ENCODE data around the gene MVB12B. TPM values are rescaled to one million over a fixed set of nuclear protein-coding genes. Genes with fewer than 3 reads are reported as not detected.

Gene MVB12B
- polyA plus RNA-seq, 3 donors, result 1.9 to 6.2 (median 4.7) TPM

DNA sequence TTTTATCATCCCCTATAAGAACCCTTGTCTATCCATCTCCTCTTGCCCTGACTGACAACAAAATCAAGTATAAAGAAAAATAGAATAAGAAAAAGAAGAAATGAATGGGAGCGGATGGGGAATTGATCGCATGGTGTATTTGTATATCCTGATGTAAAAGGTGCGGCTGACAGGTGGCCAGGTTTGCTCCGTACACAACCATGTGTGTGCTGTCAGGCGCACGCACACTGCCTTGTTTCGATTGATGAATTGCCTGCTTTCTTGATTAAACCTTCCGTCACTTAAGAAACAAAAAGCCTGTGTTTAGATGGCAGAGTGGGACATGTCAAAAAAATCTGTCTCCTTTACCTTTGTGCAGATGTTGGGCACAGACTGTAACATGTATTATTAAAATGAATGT lies 102.6 kb downstream of the MVB12B start:
- no peak overlapping the region for H3K27ac ChIP-seq (ENCODE audit: low read depth, low read length)
- WGBS, 3 donors, result 87 to 98% (median 97%) methylated on average over 8 of the region's 8 CpGs

DNA sequence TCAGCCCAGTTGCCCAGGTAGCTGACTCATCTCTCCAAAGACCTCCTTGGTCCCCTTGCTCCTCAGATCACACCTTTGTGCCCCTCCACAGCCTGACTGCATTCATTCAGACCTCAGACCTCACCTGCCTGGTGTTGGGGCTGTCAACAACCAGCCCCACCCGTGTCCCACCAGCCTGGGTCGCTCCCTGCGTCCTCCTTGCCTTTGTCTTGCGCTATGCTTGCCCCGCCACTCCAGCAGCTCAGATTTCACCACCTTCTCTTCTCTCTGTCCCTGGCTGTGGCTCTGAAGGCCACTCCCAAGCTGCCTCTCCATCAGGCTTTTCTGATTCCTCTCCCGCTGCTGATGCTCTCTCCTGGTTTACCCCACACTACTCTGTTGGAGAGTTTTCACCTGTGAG lies 103.5 kb downstream of the MVB12B start:
- WGBS, 3 donors, result 79 to 92% (median 86%) methylated on average over 6 of the region's 6 CpGs
- H3K27ac ChIP-seq (ENCODE audit: low read depth, low read length), result no peak overlapping the region

DNA sequence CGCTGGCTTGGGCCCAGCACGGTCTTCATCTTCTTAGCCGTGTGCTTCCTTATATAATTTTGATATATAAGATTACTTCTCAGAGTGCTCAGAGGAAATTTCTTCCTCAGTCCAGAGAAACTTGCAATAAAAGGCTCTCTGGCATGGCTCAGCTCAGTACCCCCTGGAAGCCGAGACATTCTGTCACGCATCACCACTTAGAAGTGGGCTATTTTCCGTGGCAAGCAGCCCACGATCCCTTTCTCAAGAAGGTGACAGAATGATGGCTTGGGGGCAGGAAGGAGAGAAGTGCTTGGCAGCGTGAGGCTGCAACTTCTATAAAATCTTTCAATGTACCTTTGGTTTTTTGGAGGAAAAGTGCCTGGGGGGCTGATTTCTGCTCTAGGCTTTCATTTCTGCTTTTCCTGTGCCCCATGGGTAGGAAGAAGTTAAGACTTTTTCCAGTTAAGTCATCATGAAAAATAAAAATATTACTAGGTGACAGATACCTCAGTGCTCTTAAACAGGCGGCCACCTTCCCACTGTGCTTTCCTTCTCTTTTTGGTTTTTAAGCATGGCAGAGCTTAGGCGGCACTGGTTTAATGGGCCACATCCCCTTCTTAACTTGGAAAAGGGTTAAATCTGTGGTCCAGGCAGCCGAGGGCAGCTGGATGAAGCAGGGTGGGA lies 104.6 kb downstream of the MVB12B start:
- H3K27ac ChIP-seq (ENCODE audit: low read depth, low read length), result no peak overlapping the region

DNA sequence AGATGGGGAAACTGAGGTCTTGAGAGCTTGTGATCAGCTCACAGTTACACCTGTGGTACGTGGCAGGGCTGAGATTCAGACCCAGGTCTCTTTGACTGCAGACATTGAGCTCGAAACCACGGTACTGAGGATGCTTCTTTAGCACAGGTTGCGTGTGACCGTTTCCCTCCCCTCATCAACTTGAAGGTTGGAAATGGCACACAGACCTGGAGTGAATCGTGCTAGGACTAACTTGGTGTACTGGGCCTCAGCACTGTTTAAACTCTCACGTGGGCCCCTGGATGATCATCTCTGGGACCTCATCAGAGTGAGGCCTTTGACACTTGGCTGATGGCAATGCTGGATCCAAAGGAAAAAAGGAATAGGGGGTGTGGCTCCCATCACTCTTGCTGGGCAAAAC lies 106.0 kb downstream of the MVB12B start:
- 89 to 96% (median 92%) methylated on average over 7 of the region's 7 CpGs for WGBS, 3 donors

More for the DNA sequence above, 104.6 kb downstream of the MVB12B start:
- 72 to 87% (median 79%) methylated on average over 11 of the region's 11 CpGs for WGBS, 3 donors

DNA sequence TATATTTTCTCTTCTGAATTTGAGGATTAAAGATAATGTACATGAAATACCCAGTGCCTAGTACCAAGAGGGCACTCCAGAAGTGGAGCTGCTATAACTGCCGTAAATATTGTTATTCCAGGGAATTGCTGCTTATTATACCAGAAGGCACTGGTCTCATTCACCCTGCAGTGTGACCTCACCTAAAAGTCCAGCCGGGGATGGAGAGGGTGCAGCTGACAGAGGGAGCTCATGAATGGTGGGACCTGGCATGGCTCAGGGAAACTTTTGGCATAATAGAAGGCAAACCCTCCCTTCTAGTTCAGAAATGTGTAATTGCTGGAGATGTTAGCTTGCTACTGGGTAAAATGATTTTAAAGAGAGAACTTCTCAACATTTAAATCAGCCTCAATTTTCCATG lies 108.5 kb downstream of the MVB12B start:
- no peak overlapping the region for H3K27ac ChIP-seq (ENCODE audit: low read depth, low read length)
- 50 to 96% (median 88%) methylated on average over 2 of the region's 2 CpGs for WGBS, 3 donors

More for the DNA sequence above, 106.0 kb downstream of the MVB12B start:
- no peak overlapping the region for H3K27ac ChIP-seq (ENCODE audit: low read depth, low read length)

DNA sequence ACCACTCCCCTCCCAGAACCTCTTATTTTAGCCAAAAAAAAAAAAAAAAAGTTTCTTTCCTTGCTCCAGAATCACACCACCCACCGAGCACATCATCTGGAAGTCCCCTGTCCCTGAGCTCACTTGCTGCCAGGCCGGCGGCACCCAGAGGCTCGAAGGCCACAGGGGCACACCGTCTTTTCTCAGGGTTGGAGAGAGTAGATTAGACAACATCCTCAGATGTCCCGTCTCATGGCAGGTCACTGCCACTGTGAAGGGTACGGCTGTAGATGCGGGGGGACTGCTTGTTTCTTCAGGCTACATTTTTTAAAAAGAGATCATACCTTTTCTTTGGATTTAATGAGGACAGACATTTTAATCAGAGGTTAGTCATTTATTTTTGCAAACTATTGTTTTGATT lies 109.0 kb downstream of the MVB12B start:
- 89 to 95% (median 91%) methylated on average over 8 of the region's 8 CpGs for WGBS, 3 donors
- no peak overlapping the region for H3K27ac ChIP-seq (ENCODE audit: low read depth, low read length)

DNA sequence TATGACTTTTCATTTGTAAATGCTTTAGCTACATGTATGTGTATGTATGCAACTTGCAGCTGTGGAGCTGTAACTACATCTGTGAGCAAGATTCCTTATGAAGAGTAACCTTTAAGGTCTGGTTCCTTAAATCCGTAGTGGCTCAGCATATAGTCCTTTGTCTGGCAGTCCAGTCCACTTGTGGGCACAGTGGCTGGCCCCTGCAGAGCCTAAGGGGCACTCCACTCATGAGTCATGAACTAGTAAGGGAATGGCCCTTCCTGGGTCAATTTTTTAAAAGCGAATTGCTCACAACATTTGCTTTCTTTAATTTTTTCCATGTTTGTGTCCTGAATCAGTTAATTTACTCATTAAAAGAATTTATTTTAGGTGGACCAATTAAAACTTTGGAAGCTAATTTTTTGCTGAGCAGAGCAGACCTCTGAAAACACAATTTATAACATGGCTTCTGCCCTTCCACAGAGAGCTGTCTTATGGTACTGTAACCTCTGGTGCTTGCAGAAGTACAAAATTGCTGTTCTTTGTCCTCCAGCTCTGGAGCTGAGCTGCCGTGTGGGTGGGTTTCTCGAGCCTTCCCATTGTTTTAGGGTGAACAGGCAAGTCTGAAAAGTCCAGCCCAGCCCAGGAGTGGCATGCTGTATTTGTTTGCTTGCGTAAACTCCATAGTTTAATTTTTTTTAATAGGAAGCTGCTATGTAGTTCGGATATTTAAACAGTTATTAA lies 110.1 kb downstream of the MVB12B start:
- H3K27ac ChIP-seq (ENCODE audit: low read depth, low read length), result no peak overlapping the region
- 85 to 88% (median 86%) methylated on average over 6 of the region's 6 CpGs for WGBS, 3 donors

DNA sequence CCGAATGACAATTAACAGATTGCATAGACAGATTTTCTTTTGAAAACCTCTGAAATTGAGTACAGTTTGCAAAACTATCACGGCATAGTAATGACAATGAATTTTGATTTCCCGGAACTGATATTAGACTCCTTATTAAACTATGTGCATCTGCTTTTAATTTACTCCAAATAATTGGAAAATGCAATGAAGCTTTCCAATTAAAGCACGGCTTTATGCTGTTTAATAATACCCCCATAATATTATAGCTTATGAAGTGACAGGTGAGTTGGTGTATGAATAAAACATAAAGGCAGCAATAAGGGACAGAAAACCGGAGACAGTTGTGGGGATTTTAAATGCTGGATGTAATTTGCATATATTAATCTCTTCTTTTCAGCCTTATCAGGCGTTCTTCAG lies 110.6 kb downstream of the MVB12B start:
- no peak overlapping the region for H3K27ac ChIP-seq (ENCODE audit: low read depth, low read length)
- 93 to 95% (median 95%) methylated on average over 6 of the region's 6 CpGs for WGBS, 3 donors

DNA sequence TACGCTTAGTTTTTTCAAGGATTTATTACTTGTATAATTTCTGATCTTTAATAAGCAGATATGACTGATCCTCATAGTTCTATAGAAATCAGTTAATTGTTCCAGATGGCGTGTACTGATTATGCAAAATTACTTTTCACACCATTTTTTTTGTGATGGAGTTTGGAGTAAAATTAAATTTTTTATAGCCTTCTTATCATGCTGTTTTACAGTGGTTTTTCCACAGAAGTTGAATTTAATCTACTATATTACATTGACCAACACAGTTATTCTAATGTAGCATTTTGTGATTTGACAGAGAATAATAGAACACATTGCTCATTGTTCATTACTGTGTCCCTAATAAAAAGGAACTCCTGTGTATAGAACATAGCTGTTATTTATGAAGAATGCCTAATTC lies 111.1 kb downstream of the MVB12B start:
- no peak overlapping the region for H3K27ac ChIP-seq (ENCODE audit: low read depth, low read length)
- 95 to 99% (median 97%) methylated on average over 2 of the region's 2 CpGs for WGBS, 3 donors

DNA sequence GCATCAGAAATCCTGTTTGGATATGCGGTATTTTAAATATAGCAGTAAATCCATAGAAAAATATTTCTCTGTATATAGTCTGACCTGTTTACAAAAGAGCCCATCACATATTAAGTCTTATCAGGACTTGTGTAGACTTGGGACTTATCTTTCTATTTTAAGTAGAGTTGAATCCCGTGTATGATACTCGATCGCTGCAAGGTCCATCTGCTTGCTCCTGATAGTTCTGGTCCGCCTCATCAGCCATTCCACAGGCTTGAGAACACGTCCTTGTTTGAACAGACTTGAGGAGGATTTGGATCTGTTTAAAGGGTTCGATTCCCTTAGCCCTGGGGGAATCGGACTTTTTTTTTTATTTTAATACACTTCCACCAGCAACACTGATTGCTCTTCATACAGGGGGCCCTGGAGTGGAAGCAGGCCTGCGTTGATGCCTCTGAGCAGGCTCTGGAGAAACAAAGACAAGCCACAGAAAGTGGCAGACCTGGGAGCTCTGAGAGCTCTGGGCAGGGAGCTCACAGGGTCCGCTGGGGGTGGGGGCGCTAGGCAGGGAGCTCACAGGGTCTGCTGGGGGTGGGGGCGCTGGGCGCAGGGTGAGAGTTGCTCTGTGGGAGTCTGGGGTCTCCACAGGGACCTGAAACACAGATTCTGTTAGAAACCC lies 112.2 kb downstream of the MVB12B start:
- H3K27ac ChIP-seq (ENCODE audit: low read depth, low read length), result no peak overlapping the region
- 90 to 94% (median 94%) methylated on average over 13 of the region's 13 CpGs for WGBS, 3 donors

DNA sequence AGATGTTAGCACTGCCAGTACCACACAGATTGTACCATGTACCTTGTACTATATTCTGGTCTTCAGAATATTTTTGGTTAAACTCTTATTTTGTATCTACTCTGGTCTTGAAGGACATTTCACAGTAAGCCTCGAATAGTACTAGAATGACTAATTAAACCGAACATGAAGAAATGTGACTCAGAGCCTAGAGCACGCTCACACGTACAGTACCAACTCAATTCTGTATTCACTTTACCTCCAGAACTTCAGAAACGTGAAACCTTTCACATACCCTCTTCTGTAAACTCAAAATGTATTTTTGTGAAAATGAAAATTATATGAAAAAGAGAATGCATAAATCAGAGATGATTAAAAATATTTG lies 112.8 kb downstream of the MVB12B start:
- WGBS, 3 donors, result 87 to 90% (median 88%) methylated on average over 5 of the region's 5 CpGs
- H3K27ac ChIP-seq (ENCODE audit: low read depth, low read length), result no peak overlapping the region

DNA sequence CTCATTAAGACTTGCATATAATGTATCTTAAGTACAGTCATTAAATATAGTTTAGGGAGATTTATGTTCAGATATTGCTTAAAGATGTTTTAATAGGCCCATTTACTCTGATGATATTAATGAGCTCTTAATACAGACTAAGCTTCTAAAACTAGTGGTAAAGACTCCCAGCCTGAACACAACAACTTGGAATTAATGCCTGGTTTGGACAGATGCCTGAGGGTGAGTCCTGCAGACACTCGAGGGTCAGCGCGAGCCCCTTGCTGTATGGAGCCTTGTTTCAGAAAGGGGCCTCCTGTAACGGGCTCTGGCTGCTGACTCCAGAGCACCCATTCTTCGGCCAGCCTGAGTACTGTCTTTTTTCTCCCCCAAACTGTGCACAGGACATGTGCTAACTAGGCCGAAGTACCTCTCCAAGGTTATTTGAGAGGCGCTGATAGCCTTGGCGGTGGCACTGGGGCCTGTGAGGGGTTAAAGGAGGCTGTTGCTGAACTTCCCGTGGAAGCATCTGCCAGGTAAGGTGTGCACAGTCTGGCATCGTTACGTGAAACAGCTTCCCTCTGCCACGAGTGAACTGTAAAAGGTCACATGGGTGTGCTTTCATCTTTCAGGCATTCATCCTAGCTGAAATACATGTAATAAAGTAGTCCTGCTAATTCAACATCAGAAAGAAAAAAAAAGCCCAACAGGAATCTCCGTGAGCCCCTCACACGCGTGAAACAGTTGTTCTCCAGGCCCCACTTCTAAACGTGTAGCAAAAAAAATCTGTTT lies 113.4 kb downstream of the MVB12B start:
- no peak overlapping the region for H3K27ac ChIP-seq (ENCODE audit: low read depth, low read length)
- 79 to 86% (median 84%) methylated on average over 16 of the region's 16 CpGs for WGBS, 3 donors

DNA sequence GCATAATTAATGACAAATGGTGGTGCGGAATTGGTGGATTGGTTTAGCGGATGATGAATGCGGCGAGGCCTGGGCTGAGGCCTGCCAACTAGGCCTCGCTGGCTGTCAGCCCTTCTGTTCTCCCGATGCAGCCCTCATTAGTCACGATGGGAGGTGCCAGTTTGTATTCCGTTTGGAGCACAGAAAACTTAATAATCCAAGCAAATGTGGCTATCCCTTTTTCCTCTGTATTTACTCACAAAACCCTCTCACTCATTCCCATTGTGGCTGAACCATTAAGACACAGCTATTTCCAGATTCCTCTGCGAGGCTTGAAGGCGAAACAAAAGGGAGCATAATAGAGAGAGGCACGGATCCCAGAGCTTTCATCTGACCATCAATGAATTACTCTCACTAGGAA lies 114.3 kb downstream of the MVB12B start:
- 77 to 96% (median 89%) methylated on average over 11 of the region's 11 CpGs for WGBS, 3 donors
- no peak overlapping the region for H3K27ac ChIP-seq (ENCODE audit: low read depth, low read length)

DNA sequence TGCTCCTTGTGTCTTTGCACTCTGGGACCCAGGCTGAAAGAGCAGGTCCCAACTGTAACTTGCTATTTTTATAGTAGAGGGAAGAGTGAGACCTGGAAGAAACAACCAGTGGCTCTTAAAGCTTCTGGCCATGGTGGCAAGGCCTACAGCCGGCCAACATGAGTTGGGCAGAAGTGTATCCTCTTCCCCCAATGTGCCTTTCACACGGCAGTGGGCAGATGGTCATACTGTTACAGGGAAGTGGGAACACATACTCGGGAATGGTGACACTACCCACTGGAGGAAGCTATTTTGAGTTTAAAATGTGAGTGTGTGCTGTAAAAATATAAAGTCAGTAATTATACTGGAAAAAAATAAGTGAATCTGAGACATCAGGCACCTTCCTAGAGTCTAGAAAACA lies 116.0 kb downstream of the MVB12B start:
- no peak overlapping the region for H3K27ac ChIP-seq (ENCODE audit: low read depth, low read length)
- 77 to 97% (median 80%) methylated on average over 3 of the region's 3 CpGs for WGBS, 3 donors

DNA sequence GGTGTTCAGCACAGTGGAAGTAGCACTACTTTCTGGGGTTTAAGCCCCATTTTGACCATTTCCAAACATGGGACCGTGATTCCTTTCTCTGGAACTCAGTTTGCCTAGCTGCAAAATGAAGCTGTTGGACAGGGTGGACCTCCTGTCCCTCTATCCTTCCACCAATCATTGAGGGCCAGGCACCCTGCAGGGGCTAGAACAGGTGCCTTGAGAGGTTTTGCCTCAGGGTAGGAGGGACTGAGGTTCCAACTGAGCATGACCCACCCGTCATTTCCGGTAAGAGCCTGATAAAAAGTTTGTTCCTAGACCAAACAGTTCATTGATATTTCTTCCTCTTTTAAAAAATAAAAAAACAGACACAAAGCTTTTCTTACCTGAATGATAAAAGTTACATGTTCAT lies 116.5 kb downstream of the MVB12B start:
- WGBS, 3 donors, result 75 to 91% (median 85%) methylated on average over 3 of the region's 3 CpGs
- H3K27ac ChIP-seq (ENCODE audit: low read depth, low read length), result no peak overlapping the region

DNA sequence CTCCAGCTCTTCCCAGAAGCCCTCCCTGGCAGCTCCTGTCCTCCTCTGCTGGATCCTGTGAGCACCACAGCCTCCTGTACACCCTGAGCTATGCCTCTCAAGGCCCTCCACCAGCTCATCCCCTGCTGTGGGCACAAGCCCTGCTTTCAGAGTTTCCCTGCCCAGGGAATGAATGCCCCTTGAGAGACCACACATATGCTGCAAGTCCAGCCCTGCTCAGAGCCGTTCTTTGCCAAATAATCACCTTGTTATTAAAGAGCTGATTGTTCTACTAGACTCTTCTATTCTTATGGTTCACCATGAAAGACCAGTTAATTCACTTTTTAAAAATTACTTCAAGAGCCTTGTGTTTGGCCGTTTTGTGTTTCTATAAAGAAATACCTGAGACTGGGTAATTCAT lies 121.5 kb downstream of the MVB12B start:
- WGBS, 3 donors, result 87 to 93% (median 91%) methylated on average over 2 of the region's 2 CpGs

DNA sequence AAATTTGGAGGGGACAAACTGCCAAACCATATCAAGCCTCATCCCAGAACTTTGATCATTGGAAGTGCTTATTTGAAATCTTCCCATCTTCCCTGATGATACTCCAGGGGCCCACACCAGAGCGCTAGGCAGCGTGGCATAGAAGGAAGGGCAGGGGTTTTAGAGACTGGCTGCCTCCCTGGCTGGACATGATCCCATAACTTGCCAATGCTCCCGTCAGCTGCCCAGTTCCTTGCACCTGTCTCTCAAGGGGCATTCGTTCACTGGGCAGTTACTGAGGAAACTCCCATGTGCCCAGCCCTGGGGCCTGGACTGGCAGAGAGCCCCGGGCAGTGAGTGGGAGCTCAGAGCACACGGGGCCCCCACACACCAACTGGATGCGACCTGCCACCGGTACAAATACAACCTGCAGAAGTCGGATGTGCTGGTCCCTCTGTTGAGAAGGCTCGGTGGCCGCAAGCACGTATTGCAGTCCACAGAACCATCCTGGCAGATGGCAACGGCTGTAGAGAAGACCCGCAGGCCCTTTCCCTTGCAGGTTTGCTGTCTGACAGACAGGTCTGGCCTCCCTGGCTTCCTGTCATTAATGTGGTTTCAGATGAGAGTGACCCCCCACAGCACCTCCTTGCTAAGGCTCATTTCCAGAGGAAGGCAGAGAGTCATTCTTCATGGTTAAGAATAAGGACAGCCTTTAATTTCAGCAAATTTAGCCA lies 122.4 kb downstream of the MVB12B start:
- 86 to 95% (median 92%) methylated on average over 14 of the region's 14 CpGs for WGBS, 3 donors
- H3K27ac ChIP-seq (ENCODE audit: low read depth, low read length), result no peak overlapping the region

More for the DNA sequence above, 121.5 kb downstream of the MVB12B start:
- no peak overlapping the region for H3K27ac ChIP-seq (ENCODE audit: low read depth, low read length)

Measured in adipose tissue (tissue), 3 donors.